HL-60 (cell line): ENCODE data around the gene DDOST.

Experiments used
- GABPA ChIP-seq: IDR thresholded peaks from 2 replicates; pipeline ENCODE4 v1.6.1; 2012; ENCODE audit warnings: low read depth
- POLR2AphosphoS5 ChIP-seq: IDR thresholded peaks from 2 replicates; pipeline ENCODE4 v1.6.1; 2012; ENCODE audit warnings: low read depth
- REST ChIP-seq: IDR thresholded peaks from 2 replicates; pipeline ENCODE4 v1.6.1; 2012; ENCODE audit warnings: low read depth; ENCODE audit not compliant: insufficient replicate concordance
- TF ChIP-seq, protein P1 (sequence below): IDR thresholded peaks from one replicate; pipeline ENCODE4 v1.5.1; 2011; ENCODE audit warnings: low read length, control low read depth, inconsistent platforms; ENCODE audit not compliant: insufficient read depth

DNA sequence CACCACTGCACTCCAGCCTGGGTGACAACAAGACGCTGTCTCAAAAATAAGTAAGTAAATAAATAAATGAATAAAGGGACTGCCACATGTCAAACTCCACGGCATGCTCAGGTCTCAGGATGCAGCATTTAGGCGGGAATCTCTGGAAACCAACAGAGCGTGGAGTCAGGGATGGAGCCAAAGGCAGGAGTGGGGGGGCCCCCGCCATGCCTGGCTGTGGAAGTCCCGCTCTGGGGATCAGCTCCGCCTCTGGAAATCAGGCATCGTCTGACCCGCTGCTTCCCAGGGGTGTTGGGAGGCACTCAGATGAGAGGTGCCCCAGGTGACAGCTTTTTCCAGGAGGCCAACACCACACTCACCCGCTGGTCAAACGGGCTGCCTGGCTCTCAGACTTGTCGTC, 36.4 kb upstream of the DDOST start:
- no peak for TF ChIP-seq POLR2AphosphoS5
- TF ChIP-seq, protein P1, sequence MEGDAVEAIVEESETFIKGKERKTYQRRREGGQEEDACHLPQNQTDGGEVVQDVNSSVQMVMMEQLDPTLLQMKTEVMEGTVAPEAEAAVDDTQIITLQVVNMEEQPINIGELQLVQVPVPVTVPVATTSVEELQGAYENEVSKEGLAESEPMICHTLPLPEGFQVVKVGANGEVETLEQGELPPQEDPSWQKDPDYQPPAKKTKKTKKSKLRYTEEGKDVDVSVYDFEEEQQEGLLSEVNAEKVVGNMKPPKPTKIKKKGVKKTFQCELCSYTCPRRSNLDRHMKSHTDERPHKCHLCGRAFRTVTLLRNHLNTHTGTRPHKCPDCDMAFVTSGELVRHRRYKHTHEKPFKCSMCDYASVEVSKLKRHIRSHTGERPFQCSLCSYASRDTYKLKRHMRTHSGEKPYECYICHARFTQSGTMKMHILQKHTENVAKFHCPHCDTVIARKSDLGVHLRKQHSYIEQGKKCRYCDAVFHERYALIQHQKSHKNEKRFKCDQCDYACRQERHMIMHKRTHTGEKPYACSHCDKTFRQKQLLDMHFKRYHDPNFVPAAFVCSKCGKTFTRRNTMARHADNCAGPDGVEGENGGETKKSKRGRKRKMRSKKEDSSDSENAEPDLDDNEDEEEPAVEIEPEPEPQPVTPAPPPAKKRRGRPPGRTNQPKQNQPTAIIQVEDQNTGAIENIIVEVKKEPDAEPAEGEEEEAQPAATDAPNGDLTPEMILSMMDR = no peak
- TF ChIP-seq GABPA = no peak
- no peak for TF ChIP-seq REST
